OCI-LY1 (cell line): ENCODE results near the gene PVR.
"Not testable (repeated sequence)": the region's sequence is repeated elsewhere in the genome, so short reads cannot be mapped to it uniquely, and the experiment has no call there.

Experiments
- H2AFZ ChIP-seq: fragments of 200-600 bp; sonication (generic), shearing (Covaris generic); 2 replicates; pipeline ENCODE4 v1.6.0; 2014; ENCODE audit warnings: antibody characterized with exemption, mild to moderate bottlenecking, low read length
- H3F3A ChIP-seq: fragments of 200-600 bp; sonication (generic), shearing (Covaris generic); 2 replicates; pipeline ENCODE4 v1.6.0; 2014; ENCODE audit warnings: mild to moderate bottlenecking, antibody characterized with exemption, low read length, moderate library complexity; ENCODE audit not compliant: insufficient read depth
- H3K27ac ChIP-seq: fragments of 200-600 bp; sonication (generic); 2 replicates; pipeline ENCODE4 v1.5.1; 2014; ENCODE audit warnings: low read length, mixed run types, mild to moderate bottlenecking, low read depth; ENCODE audit not compliant: poor library complexity, severe bottlenecking
- H3K27me3 ChIP-seq: fragments of 200-600 bp; sonication (generic); 2 replicates; pipeline ENCODE4 v1.6.0; 2014; ENCODE audit warnings: antibody characterized with exemption, mild to moderate bottlenecking, low read length, moderate library complexity; ENCODE audit not compliant: insufficient read depth
- H3K36me3 ChIP-seq: fragments of 200-600 bp; sonication (generic); 2 replicates; pipeline ENCODE4 v1.6.1; 2014; ENCODE audit warnings: mild to moderate bottlenecking, antibody characterized with exemption, low read length, moderate library complexity, mixed read lengths; ENCODE audit not compliant: insufficient read depth
- H3K4me1 ChIP-seq: fragments of 200-600 bp; sonication (generic); 2 replicates; pipeline ENCODE4 v1.5.1; 2014; ENCODE audit warnings: mild to moderate bottlenecking, low read length, moderate library complexity; ENCODE audit not compliant: insufficient read depth, severe bottlenecking
- H3K4me2 ChIP-seq: fragments of 200-600 bp; sonication (generic), shearing (Covaris generic); 2 replicates; pipeline ENCODE4 v1.6.1; 2014; ENCODE audit warnings: low read length
- H3K4me3 ChIP-seq: fragments of 200-600 bp; sonication (generic); 2 replicates; pipeline ENCODE4 v1.5.1; 2014; ENCODE audit warnings: low read length, low read depth, mild to moderate bottlenecking, mixed read lengths; ENCODE audit not compliant: poor library complexity, severe bottlenecking
- H3K79me2 ChIP-seq: fragments of 200-600 bp; shearing (Covaris generic); 2 replicates; pipeline ENCODE4 v1.6.1; 2016; ENCODE audit warnings: mixed run types, low read length, mixed read lengths; ENCODE audit not compliant: insufficient read depth
- H3K9ac ChIP-seq: fragments of 200-600 bp; sonication (generic), shearing (Covaris generic); 2 replicates; pipeline ENCODE4 v1.6.1; 2014; ENCODE audit warnings: mild to moderate bottlenecking, low read length, mixed read lengths
- H3K9me2 ChIP-seq: fragments of 200-600 bp; sonication (generic), shearing (Covaris generic); 2 replicates; pipeline ENCODE4 v1.6.1; 2014; ENCODE audit warnings: low read depth, mild to moderate bottlenecking, low read length, mixed read lengths
- H3K9me3 ChIP-seq: fragments of 200-600 bp; shearing (Covaris generic); 2 replicates; pipeline ENCODE4 v1.6.1; 2014; ENCODE audit warnings: low read length, mixed read lengths
- H4K20me1 ChIP-seq: fragments of 200-600 bp; sonication (generic), shearing (Covaris generic); 2 replicates; pipeline ENCODE4 v1.6.0; 2016; ENCODE audit warnings: mild to moderate bottlenecking, low read length; ENCODE audit not compliant: insufficient read depth
- EZH2 ChIP-seq: fragments of 200-600 bp; sonication (generic), shearing (Covaris generic); IDR thresholded peaks from 2 replicates; pipeline ENCODE4 v1.8.0; 2017; ENCODE audit warnings: borderline replicate concordance, mixed run types, mild to moderate bottlenecking, antibody characterized with exemption, low read length, moderate library complexity, mixed read lengths
- TF ChIP-seq, protein P1 (sequence below): fragments of 200-600 bp; sonication (generic), shearing (Covaris generic); IDR thresholded peaks from 2 replicates; pipeline ENCODE4 v1.5.1; 2017; ENCODE audit warnings: mild to moderate bottlenecking, antibody characterized with exemption, low read length, moderate library complexity, mixed read lengths

The PVR gene

GRCh38 chr19:44664976-44665375 is 21.3 kb downstream of the PVR start:
- H3K9me3 ChIP-seq, result no peaks in the 10 kb centered on the region
- no peak overlapping the region for H3K9ac ChIP-seq
- H3K36me3 ChIP-seq, result no peaks in the 10 kb centered on the region
- H3K27ac ChIP-seq, result no peak overlapping the region
- no peaks in the 10 kb centered on the region for H4K20me1 ChIP-seq
- H3K4me2 ChIP-seq, result no peak overlapping the region
- H3K4me3 ChIP-seq, result no peak overlapping the region
- TF ChIP-seq, protein P1, sequence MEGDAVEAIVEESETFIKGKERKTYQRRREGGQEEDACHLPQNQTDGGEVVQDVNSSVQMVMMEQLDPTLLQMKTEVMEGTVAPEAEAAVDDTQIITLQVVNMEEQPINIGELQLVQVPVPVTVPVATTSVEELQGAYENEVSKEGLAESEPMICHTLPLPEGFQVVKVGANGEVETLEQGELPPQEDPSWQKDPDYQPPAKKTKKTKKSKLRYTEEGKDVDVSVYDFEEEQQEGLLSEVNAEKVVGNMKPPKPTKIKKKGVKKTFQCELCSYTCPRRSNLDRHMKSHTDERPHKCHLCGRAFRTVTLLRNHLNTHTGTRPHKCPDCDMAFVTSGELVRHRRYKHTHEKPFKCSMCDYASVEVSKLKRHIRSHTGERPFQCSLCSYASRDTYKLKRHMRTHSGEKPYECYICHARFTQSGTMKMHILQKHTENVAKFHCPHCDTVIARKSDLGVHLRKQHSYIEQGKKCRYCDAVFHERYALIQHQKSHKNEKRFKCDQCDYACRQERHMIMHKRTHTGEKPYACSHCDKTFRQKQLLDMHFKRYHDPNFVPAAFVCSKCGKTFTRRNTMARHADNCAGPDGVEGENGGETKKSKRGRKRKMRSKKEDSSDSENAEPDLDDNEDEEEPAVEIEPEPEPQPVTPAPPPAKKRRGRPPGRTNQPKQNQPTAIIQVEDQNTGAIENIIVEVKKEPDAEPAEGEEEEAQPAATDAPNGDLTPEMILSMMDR, result no peak
- TF ChIP-seq EZH2, result no peak
- no peaks in the 10 kb centered on the region for H3K79me2 ChIP-seq
- no peaks in the 10 kb centered on the region for H3F3A ChIP-seq
- H3K27me3 ChIP-seq, result no peaks in the 10 kb centered on the region; the same call in 1 of the 2 replicates
- H3K9me2 ChIP-seq, result no peaks in the 10 kb centered on the region
- no peaks in the 10 kb centered on the region for H3K4me1 ChIP-seq
- H2AFZ ChIP-seq, result no peak overlapping the region

DNA sequence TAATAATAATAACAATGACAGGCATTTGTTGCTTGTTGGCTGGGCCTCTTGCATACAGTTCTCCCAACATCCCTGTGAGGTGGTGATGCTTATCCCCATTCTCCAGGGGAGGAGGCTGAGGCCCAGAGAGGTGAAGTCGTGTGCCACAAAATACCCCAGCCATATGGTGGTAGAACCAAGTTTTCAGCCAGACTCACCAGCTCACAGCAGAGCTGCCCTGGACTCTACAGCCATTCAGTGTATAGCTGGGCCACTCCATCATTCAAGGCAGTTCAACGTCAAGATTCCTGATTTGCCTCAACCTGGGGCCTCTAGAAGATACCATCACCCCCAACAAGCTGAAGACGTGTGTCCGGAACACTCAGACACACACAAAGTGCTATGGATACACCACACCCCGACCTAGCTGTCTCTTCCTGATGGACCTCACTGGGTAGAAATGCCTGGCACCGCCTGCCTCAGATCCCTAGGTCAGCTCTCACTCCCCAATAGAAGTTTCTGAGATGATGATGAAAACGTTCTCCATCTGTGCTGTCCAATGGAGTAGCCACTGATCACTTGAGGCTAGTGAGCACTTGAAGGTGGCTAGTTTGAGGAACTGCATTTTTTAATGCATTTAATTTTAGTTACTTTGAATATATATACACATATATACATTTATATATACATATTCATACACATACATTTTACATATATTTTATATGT is 23.3 kb downstream of the PVR start:
- no peak overlapping the region for H3K27ac ChIP-seq
- no peaks in the 10 kb centered on the region; the same call in 1 of the 2 replicates for H3K27me3 ChIP-seq
- no peaks in the 10 kb centered on the region for H4K20me1 ChIP-seq
- no peak overlapping the region for H2AFZ ChIP-seq
- H3K4me3 ChIP-seq, result no peak overlapping the region
- H3K4me1 ChIP-seq, result no peaks in the 10 kb centered on the region
- H3K79me2 ChIP-seq, result no peaks in the 10 kb centered on the region
- TF ChIP-seq, protein P1, result no peak
- TF ChIP-seq EZH2, result no peak
- no peaks in the 10 kb centered on the region for H3K36me3 ChIP-seq
- H3K9me3 ChIP-seq, result no peaks in the 10 kb centered on the region
- no peaks in the 10 kb centered on the region for H3F3A ChIP-seq
- H3K9ac ChIP-seq, result no peak overlapping the region
- no peak overlapping the region for H3K4me2 ChIP-seq
- H3K9me2 ChIP-seq, result no peaks in the 10 kb centered on the region

GRCh38 chr19:44668985-44669764 is 25.5 kb downstream of the PVR start:
- H2AFZ ChIP-seq, result no peak overlapping the region
- H3K9me3 ChIP-seq, result no peaks in the 10 kb centered on the region
- TF ChIP-seq, protein P1, result no peak
- no peak for TF ChIP-seq EZH2
- H3K27me3 ChIP-seq, result no peaks in the 10 kb centered on the region; the same call in 1 of the 2 replicates
- H3K79me2 ChIP-seq, result no peaks in the 10 kb centered on the region
- no peaks in the 10 kb centered on the region for H3F3A ChIP-seq
- no peak overlapping the region for H3K4me3 ChIP-seq
- no peaks in the 10 kb centered on the region for H3K4me1 ChIP-seq
- H3K9me2 ChIP-seq, result no peaks in the 10 kb centered on the region
- no peaks in the 10 kb centered on the region for H3K36me3 ChIP-seq
- no peak overlapping the region for H3K9ac ChIP-seq
- no peak overlapping the region for H3K4me2 ChIP-seq
- H3K27ac ChIP-seq, result no peak overlapping the region
- no peaks in the 10 kb centered on the region for H4K20me1 ChIP-seq

DNA sequence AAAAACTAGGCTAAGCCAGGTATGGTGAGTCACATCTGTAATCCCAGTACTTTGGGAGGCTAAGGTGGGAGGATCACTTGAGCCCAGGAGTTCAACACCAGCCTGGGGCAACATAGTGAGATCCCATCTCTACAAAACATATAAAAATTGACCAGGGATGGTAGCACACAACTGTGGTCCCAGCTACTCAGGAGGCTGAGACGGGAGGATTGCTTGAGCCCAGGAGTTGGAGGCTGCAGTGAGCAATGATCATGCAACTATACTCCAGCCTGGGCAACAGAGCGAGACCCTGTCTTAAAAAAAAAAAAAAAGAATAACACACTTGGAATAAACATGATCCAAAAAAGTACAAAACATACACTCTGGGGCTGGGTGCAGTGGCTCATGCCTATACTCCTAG is 26.3 kb downstream of the PVR start:
- not testable (repeated sequence) for H3K4me2 ChIP-seq, H3K27ac ChIP-seq

More for the DNA sequence above, 26.3 kb downstream of the PVR start:
- not testable (repeated sequence) for H3F3A ChIP-seq, H3K4me1 ChIP-seq, H3K9me2 ChIP-seq, H3K4me3 ChIP-seq, H4K20me1 ChIP-seq, H3K79me2 ChIP-seq, H3K27me3 ChIP-seq, H3K9ac ChIP-seq, H2AFZ ChIP-seq, H3K36me3 ChIP-seq, H3K9me3 ChIP-seq
